22Rv1 (cell line): Measurements from ENCODE around the gene SHC2.

Experiments used
- H3K27ac ChIP-seq: fragments of 450-650 bp; 2 replicates; pipeline ENCODE4 v1.5.1; 2017
- CTCF ChIP-seq: fragments of 450-650 bp; IDR thresholded peaks from 2 replicates; pipeline ENCODE4 v1.5.1; 2017; ENCODE audit warnings: mild to moderate bottlenecking
- ZFX ChIP-seq: fragments of 450-650 bp; IDR thresholded peaks from 2 replicates; pipeline ENCODE4 v1.6.1; 2017; ENCODE audit warnings: antibody characterized with exemption, borderline replicate concordance

Gene SHC2

DNA sequence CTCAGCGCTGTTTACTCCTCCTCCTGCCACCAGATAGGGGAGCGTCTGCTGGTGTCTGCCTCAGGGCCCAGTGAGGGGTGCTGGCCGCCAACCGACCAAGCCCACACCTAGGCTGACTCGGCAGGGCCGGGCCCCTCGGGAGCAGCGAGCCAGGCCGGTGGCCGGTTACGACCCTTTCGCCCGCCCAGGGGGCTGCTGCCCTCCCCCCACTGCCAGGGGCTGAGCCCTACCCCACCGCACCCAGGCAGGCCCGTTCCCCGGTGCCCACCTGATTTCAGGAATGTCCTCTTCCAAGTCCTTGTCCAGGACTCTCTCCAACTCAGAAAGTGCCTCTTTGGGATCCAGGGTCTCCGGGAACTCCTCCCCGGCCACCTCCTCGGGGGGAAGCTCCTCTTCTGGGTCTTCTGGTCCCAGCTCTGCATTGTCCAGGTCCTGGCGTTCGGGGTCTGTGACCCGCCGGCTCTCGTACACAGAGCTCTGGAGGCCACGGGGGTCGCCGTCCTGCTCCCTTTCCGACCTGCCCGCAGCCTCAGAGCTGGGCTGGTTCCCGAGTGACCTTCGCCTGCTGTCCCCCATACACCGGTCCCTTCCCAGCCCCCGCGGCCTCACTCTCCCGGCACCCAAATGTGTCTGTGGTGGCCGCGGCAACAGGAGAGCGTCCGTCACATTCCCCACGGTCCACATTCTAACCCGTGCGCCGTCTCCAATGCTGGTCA, 85.3 kb downstream of the SHC2 start:
- no peak overlapping the region for H3K27ac ChIP-seq
- TF ChIP-seq ZFX, result no peak
- no peak for TF ChIP-seq CTCF

DNA sequence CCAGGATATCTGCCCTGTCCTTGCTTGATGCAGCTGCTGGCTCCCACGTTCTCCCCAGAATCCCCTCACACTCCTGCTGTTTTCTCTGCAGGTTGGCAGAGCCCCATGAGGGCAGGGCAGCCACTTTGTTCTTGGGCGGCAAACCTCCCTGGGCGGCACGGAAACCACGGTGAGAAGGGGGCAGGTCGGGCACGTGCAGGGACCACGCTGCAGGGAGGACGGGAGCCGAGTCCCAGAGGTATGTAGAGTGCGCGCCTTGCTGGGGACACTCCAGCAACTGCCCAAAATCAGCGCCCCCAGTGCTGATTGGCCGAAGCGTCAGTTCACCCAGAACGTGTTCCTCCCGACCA, 86.0 kb downstream of the SHC2 start:
- TF ChIP-seq ZFX (no peak), CTCF (no peak)
- no peak overlapping the region for H3K27ac ChIP-seq

GRCh38 chr19:374183-374885, 86.5 kb downstream of the SHC2 start:
- TF ChIP-seq CTCF (no peak), ZFX (no peak)
- H3K27ac ChIP-seq, result no peak overlapping the region

DNA sequence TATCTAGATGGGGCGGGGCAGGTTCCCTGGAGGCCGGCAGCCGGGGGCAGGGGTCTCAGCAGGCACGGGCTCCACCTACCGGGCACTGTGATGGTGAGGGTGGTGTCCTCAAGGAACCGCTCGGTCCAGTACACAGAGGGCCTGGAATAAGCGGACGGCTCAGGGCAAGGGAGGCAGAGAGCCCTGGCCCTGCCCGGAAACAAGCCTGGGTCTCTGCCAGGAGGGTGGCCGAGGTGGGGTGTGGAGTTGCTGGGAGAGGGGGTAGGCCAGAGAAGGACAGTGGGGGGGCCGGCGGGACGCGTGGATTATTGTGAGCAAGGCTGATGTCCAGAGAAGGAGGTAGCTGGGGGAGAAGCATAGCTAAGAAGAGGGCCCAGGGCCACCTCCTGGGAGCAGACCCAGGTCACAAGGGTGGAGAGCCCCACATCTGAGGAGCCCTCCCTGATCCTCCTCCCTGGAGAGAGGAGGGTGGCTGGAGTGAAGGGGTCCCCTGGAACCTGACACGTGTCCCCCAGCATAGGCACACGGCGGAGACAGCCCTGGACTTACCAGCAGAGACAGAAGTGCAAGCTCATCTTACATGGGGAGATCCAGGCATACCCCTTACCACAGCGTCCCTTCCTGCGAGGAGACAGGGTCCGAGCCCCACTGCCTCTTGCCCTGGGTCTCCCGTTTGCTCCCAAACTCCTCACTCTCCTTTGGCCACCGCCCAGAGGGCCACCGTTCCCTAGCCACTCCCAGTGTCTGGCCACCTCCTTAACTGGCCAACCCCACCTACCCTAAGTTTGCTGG, 87.2 kb downstream of the SHC2 start:
- H3K27ac ChIP-seq, result no peak overlapping the region
- TF ChIP-seq ZFX, result no peak
- peak; percentile 32 for TF ChIP-seq CTCF

DNA sequence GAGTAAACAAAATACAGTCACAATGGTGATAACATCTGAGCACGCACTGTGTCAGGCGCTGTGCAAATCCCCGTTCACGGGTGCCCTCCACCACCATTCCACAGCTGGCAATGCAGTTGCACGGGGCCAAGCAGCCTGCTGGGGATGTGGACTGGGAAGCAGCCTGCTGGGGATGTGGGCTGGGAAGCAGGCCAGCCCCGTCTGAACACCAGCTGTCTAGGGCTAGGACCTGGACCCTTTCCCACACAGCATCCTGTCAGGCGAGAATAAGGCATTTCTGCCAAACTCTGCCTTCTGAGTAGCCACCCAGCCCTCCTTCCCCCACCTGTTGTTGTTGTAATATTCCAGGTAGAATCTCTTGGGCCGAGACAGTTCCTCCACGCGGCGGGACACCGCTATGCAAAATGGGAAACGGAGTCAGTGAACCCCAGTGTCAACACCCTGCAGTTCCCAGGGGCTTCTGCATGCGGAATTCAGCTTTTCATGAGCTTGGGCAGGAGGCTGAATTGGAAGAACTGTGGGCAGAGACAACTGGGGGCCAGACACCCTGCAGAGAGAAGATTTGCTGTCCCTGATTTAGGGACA, 88.4 kb downstream of the SHC2 start:
- H3K27ac ChIP-seq, result no peak overlapping the region
- TF ChIP-seq CTCF (no peak), ZFX (no peak)

DNA sequence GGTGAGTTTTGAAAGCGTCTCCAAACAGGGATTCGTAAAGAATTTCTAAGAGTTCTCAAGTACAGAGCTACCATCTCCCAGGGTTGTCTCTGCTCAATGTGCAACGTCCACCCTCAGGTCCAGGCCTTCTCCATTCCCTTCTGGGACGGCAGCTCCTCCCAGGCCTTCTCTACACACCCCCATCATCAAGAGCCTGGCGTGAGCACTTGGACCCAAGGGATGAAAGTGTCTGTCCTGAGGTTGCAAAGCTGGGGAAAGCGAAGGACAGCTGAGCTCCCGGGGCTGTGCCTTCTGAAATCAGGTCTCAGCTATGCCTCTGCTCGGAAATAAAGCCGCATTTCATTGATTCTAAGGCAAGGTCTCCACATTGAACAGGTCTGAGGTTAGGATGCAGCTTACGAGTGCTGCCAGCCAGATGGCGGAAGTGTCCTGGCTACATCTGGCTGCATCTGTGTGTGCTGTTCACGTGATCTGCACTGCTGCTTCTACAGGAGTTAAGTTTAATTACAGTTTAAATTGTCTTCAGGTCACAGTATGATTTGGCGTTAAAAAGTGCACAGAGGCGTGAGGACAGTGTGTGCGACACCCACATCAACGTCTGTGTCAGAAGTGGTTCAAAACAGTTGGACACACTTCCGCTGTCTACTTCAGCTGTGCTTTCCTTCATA, 89.2 kb downstream of the SHC2 start:
- TF ChIP-seq ZFX (no peak), CTCF (no peak)

More for the DNA sequence above, 89.2 kb downstream of the SHC2 start:
- no peak overlapping the region for H3K27ac ChIP-seq
